ENCODE results near the gene TEX52.

TEX52 gene

DNA sequence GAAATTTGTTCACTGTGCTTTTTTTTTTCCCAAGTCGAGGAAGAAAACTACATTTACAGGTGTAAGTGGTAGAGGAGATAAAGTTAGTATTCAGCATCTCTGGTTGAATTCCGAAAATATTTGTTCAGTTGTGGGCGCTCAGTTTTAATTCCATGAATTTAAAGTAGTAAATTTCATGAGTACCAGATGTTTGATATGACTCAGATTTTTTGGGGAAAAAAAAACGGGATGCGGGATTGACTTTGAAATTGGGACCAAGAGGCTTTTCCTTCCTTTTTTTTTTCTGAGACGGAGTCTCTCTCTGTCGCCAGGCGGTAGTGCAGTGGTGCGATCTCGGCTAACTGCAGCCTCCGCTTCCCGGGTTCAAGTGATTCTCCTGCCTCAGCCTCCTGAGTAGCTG is 35.4 kb upstream of the TEX52 start:
- TF ChIP-seq EZH2phosphoT487 (IDR thresholded peaks at IDR 0.05; ENCODE audit: low read depth) (no peak), CTCF (IDR thresholded peaks at IDR 0.05; ENCODE audit: low read depth, low read length) (no peak)
- peaks cover 20% of the 10 kb centered on the region for H3K79me2 ChIP-seq (ENCODE audit: low read length)
- no peak overlapping the region for H3K4me3 ChIP-seq (ENCODE audit: low read length)
- H4K20me1 ChIP-seq (ENCODE audit: insufficient read depth, low read length): no peaks in the 10 kb centered on the region
- H3K36me3 ChIP-seq (replicated peaks; ENCODE audit: low read depth, low read length): peaks cover 11% of the 10 kb centered on the region
- H3K9ac ChIP-seq (ENCODE audit: low read length): no peak overlapping the region
- H3K4me1 ChIP-seq (ENCODE audit: low read length): peaks cover 9% of the 10 kb centered on the region
- H3K27ac ChIP-seq (ENCODE audit: low read length): no peak overlapping the region
- no peaks in the 10 kb centered on the region for H3K27me3 ChIP-seq (ENCODE audit: low read depth, low read length)
- H3K4me2 ChIP-seq (ENCODE audit: low read length): peak overlapping the region; percentile 87; the same call in 1 of the 2 replicates
- H3K9me3 ChIP-seq (ENCODE audit: insufficient read depth, low read length): no peaks in the 10 kb centered on the region
- H2AFZ ChIP-seq (ENCODE audit: low read depth, low read length): no peak overlapping the region

GRCh38 chr12:2891240-2892053 is 34.6 kb upstream of the TEX52 start:
- Histone ChIP-seq H3K27ac (ENCODE audit: low read length) (peak overlapping the region; percentile 14; the same call in 1 of the 2 replicates), H3K36me3 (replicated peaks; ENCODE audit: low read depth, low read length) (peaks cover 14% of the 10 kb centered on the region), H4K20me1 (ENCODE audit: insufficient read depth, low read length) (no peaks in the 10 kb centered on the region), H3K9me3 (ENCODE audit: insufficient read depth, low read length) (no peaks in the 10 kb centered on the region), H3K4me1 (ENCODE audit: low read length) (peaks cover 9% of the 10 kb centered on the region), H3K9ac (ENCODE audit: low read length) (peak overlapping the region; percentile 76), H2AFZ (ENCODE audit: low read depth, low read length) (peak overlapping the region; percentile 88), H3K27me3 (ENCODE audit: low read depth, low read length) (no peaks in the 10 kb centered on the region), H3K4me2 (ENCODE audit: low read length) (peak overlapping the region; percentile 87), H3K4me3 (ENCODE audit: low read length) (peak overlapping the region; percentile 82), H3K79me2 (ENCODE audit: low read length) (peaks cover 19% of the 10 kb centered on the region)
- TF ChIP-seq CTCF (IDR thresholded peaks at IDR 0.05; ENCODE audit: low read depth, low read length) (no peak), EZH2phosphoT487 (IDR thresholded peaks at IDR 0.05; ENCODE audit: low read depth) (no peak)

DNA sequence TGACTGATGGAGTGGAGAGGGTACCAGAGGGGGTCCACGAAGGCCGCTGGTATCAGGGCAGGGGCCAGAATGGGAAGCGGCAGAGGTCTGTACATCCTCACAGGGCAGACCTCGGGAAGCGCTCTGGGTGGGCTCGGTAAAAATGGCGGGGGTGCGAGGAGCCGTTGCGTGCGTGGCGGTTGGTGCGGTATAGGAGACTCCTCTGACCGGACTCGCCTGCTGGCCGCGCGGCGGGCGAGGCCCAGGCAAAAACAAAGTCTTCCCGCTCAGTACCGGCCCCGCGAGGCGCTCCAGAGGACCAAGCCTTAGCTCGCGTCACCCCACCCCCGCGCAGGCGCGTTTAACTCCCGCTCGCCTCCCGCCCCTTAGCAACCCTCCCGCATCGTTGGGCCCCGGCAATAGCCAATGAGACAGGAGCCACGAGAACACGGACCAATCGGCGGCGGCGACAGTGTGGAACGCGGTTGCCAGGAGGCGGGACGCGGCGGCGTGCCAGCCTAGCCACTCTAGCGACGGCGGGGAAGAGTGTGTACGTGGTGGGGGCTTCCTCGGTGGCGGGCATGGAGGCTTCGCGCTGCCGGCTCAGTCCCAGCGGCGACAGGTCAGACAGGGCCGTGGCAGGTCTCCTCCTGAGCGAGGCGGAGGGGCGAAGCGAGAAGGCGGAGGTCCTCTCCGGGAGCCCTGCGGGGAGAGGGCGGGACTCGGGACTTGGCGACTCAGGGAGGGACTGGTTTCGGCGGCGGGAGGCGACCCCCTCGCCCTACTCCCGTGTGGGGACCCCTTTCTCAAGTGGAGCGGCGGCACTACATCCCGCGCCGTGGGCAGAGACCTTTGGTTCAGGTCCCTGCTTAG is 33.8 kb upstream of the TEX52 start, which contains the start of gene TULP3:
Gene TULP3, plus strand, starts transcription at position 504 of the 852 bp plus-strand sequence. Its CDS starts 57 bp downstream, at position 561.
- Histone ChIP-seq H3K36me3 (replicated peaks; ENCODE audit: low read depth, low read length) (peaks cover 19% of the 10 kb centered on the region), H3K9ac (ENCODE audit: low read length) (peak within 1 kb of the TSS; percentile 86), H3K9me3 (ENCODE audit: insufficient read depth, low read length) (no peaks in the 10 kb centered on the region), H3K4me3 (ENCODE audit: low read length) (peak within 1 kb of the TSS; percentile 82), H2AFZ (ENCODE audit: low read depth, low read length) (peak within 1 kb of the TSS; percentile 88), H3K27ac (ENCODE audit: low read length) (peak within 1 kb of the TSS; percentile 14; the same call in 1 of the 2 replicates), H3K4me1 (ENCODE audit: low read length) (peaks cover 9% of the 10 kb centered on the region), H3K27me3 (ENCODE audit: low read depth, low read length) (no peaks in the 10 kb centered on the region), H4K20me1 (ENCODE audit: insufficient read depth, low read length) (no peaks in the 10 kb centered on the region), H3K4me2 (ENCODE audit: low read length) (peak within 1 kb of the TSS; percentile 97), H3K79me2 (ENCODE audit: low read length) (peaks cover 16% of the 10 kb centered on the region)
- TF ChIP-seq EZH2phosphoT487 (IDR thresholded peaks at IDR 0.05; ENCODE audit: low read depth) (no peak), CTCF (IDR thresholded peaks at IDR 0.05; ENCODE audit: low read depth, low read length) (no peak)

GRCh38 chr12:2890001-2890387 is 33.2 kb upstream of the TEX52 start:
- Histone ChIP-seq H2AFZ (ENCODE audit: low read depth, low read length) (peak overlapping the region; percentile 71; the same call in 1 of the 2 replicates), H3K79me2 (ENCODE audit: low read length) (peaks cover 16% of the 10 kb centered on the region), H3K36me3 (replicated peaks; ENCODE audit: low read depth, low read length) (peaks cover 22% of the 10 kb centered on the region), H3K4me1 (ENCODE audit: low read length) (peaks cover 9% of the 10 kb centered on the region), H3K9ac (ENCODE audit: low read length) (peak overlapping the region; percentile 86), H3K4me3 (ENCODE audit: low read length) (peak overlapping the region; percentile 82), H4K20me1 (ENCODE audit: insufficient read depth, low read length) (no peaks in the 10 kb centered on the region), H3K27ac (ENCODE audit: low read length) (no peak overlapping the region; the same call in 1 of the 2 replicates), H3K9me3 (ENCODE audit: insufficient read depth, low read length) (no peaks in the 10 kb centered on the region), H3K4me2 (ENCODE audit: low read length) (peak overlapping the region; percentile 97), H3K27me3 (ENCODE audit: low read depth, low read length) (no peaks in the 10 kb centered on the region)
- TF ChIP-seq CTCF (IDR thresholded peaks at IDR 0.05; ENCODE audit: low read depth, low read length): no peak
- no peak for TF ChIP-seq EZH2phosphoT487 (IDR thresholded peaks at IDR 0.05; ENCODE audit: low read depth)
